Measurements from ENCODE around the gene HS6ST1.

GRCh38 chr2:128289439-128289838 lies 29.2 kb downstream of the HS6ST1 start:
- TF ChIP-seq POLR2A (IDR thresholded peaks at IDR 0.05) (no peak), EP300 (IDR thresholded peaks at IDR 0.05; ENCODE audit: low read depth) (no peak), CTCF (IDR thresholded peaks at IDR 0.05) (no peak)
